DOHH2 (cell line): ENCODE measurements around the gene ZBTB46.

Experiments used
- H3F3A ChIP-seq: fragments of 200-600 bp; sonication (generic), shearing (Covaris generic); 2 replicates; pipeline ENCODE4 v1.6.0; 2016; ENCODE audit warnings: antibody characterized with exemption, mild to moderate bottlenecking; ENCODE audit not compliant: control insufficient read depth, insufficient read depth
- H3K27ac ChIP-seq: fragments of 200-600 bp; sonication (generic); 2 replicates; pipeline ENCODE4 v1.5.1; 2014; ENCODE audit warnings: low read depth, mild to moderate bottlenecking, low read length, moderate library complexity
- H3K27me3 ChIP-seq: fragments of 200-600 bp; sonication (generic); 2 replicates; pipeline ENCODE4 v1.6.1; 2014; ENCODE audit warnings: mild to moderate bottlenecking, low read length, mixed read lengths; ENCODE audit not compliant: control insufficient read depth
- H3K36me3 ChIP-seq: fragments of 200-600 bp; sonication (generic); 2 replicates; pipeline ENCODE4 v1.6.1; 2014; ENCODE audit warnings: mild to moderate bottlenecking, low read length, moderate library complexity, mixed read lengths; ENCODE audit not compliant: control insufficient read depth
- H3K4me1 ChIP-seq: fragments of 200-600 bp; sonication (generic); 2 replicates; pipeline ENCODE4 v1.6.1; 2014; ENCODE audit warnings: mild to moderate bottlenecking, low read length, mixed read lengths; ENCODE audit not compliant: control insufficient read depth
- H3K4me2 ChIP-seq: fragments of 200-600 bp; sonication (generic); 2 replicates; pipeline ENCODE4 v1.6.0; 2014; ENCODE audit warnings: mild to moderate bottlenecking, low read length, moderate library complexity
- H3K4me3 ChIP-seq: fragments of 200-600 bp; sonication (generic); 2 replicates; pipeline ENCODE4 v1.5.1; 2014; ENCODE audit warnings: mild to moderate bottlenecking, low read length, mixed read lengths
- H3K79me2 ChIP-seq: fragments of 200-600 bp; sonication (generic); 2 replicates; pipeline ENCODE4 v1.6.1; 2014; ENCODE audit warnings: mild to moderate bottlenecking, low read length, mixed read lengths; ENCODE audit not compliant: control insufficient read depth
- H3K9me2 ChIP-seq: fragments of 200-600 bp; sonication (generic); replicated peaks from 2 replicates; pipeline ENCODE4 v1.6.1; 2014; ENCODE audit warnings: mild to moderate bottlenecking, low read length, mixed read lengths; ENCODE audit not compliant: control insufficient read depth
- H3K9me3 ChIP-seq: fragments of 200-600 bp; sonication (generic); 2 replicates; pipeline ENCODE4 v1.6.1; 2014; ENCODE audit warnings: antibody characterized with exemption, low read length, mixed read lengths; ENCODE audit not compliant: control insufficient read depth, insufficient read depth
- H4K20me1 ChIP-seq: fragments of 200-600 bp; sonication (generic); 2 replicates; pipeline ENCODE4 v1.6.0; 2014; ENCODE audit warnings: low read depth, mild to moderate bottlenecking, antibody characterized with exemption, low read length, moderate library complexity; ENCODE audit not compliant: control insufficient read depth, insufficient read depth
- CTCF ChIP-seq: fragments of 200-600 bp; sonication (generic); IDR thresholded peaks from one replicate; pipeline ENCODE4 v1.5.1; 2014; ENCODE audit warnings: antibody characterized with exemption, mild to moderate bottlenecking, low read depth, low read length; ENCODE audit not compliant: poor library complexity, severe bottlenecking
- EZH2phosphoT487 ChIP-seq: fragments of 200-600 bp; sonication (generic); IDR thresholded peaks from 2 replicates; pipeline ENCODE4 v1.6.1; 2017; ENCODE audit warnings: borderline replicate concordance, mild to moderate bottlenecking, antibody characterized with exemption, low read length, moderate library complexity, mixed read lengths

Gene ZBTB46

GRCh38 chr20:63787749-63788148 is 43.3 kb downstream of the ZBTB46 start:
- H3K9me2 ChIP-seq: no peaks in the 10 kb centered on the region
- H4K20me1 ChIP-seq: no peaks in the 10 kb centered on the region
- no peak overlapping the region for H3K4me3 ChIP-seq
- no peaks in the 10 kb centered on the region for H3K4me1 ChIP-seq
- no peaks in the 10 kb centered on the region for H3K36me3 ChIP-seq
- H3K27ac ChIP-seq: no peak overlapping the region
- no peaks in the 10 kb centered on the region for H3K27me3 ChIP-seq
- no peaks in the 10 kb centered on the region for H3F3A ChIP-seq
- TF ChIP-seq CTCF: no peak
- TF ChIP-seq EZH2phosphoT487: no peak
- H3K79me2 ChIP-seq: no peaks in the 10 kb centered on the region
- H3K4me2 ChIP-seq: no peak overlapping the region
- H3K9me3 ChIP-seq: no peaks in the 10 kb centered on the region

GRCh38 chr20:63787302-63787701 is 43.8 kb downstream of the ZBTB46 start:
- H3K9me2 ChIP-seq: no peaks in the 10 kb centered on the region
- no peaks in the 10 kb centered on the region for H3K79me2 ChIP-seq
- no peak for TF ChIP-seq CTCF
- TF ChIP-seq EZH2phosphoT487: no peak
- H3K4me2 ChIP-seq: no peak overlapping the region
- H3K4me3 ChIP-seq: no peak overlapping the region
- H4K20me1 ChIP-seq: no peaks in the 10 kb centered on the region
- H3F3A ChIP-seq: no peaks in the 10 kb centered on the region
- no peaks in the 10 kb centered on the region for H3K9me3 ChIP-seq
- no peaks in the 10 kb centered on the region for H3K27me3 ChIP-seq
- peaks cover under 1% of the 10 kb centered on the region; the same call in 1 of the 2 replicates for H3K4me1 ChIP-seq
- no peaks in the 10 kb centered on the region for H3K36me3 ChIP-seq
- no peak overlapping the region for H3K27ac ChIP-seq

- Histone ChIP-seq H3F3A (no peaks in the 10 kb centered on the region), H3K9me2 (no peaks in the 10 kb centered on the region), H3K36me3 (no peaks in the 10 kb centered on the region), H3K4me1 (peaks cover 8% of the 10 kb centered on the region), H3K27me3 (no peaks in the 10 kb centered on the region), H3K79me2 (no peaks in the 10 kb centered on the region), H4K20me1 (no peaks in the 10 kb centered on the region), H3K27ac (no peak overlapping the region), H3K9me3 (no peaks in the 10 kb centered on the region), H3K4me2 (no peak overlapping the region), H3K4me3 (no peak overlapping the region)
- no peak for TF ChIP-seq EZH2phosphoT487
- no peak for TF ChIP-seq CTCF
Observed at GRCh38 chr20:63785691-63786131, 45.4 kb downstream of the ZBTB46 start.
